Gastroesophageal sphincter (tissue), 4 donors: ENCODE results near the gene TMEM170A. TPM values are rescaled to one million over a fixed set of nuclear protein-coding genes. Genes with fewer than 3 reads are reported as not detected.

Experiments used
- ATAC-seq: fragments of 150-250 bp; one replicate; pipeline ENCODE4 v1.9.1; 2016; ENCODE audit warnings: mild to moderate bottlenecking, moderate library complexity
- H3K27ac ChIP-seq, 4 donors: fragments of 200-600 bp; sonication (generic) in 3 of 4; 1 replicate in 3 of 4; 2 replicates in 1 of 4; pipeline ENCODE4 v1.5.1; 2016 to 2019
- H3K27me3 ChIP-seq: fragments of 200-600 bp; sonication (generic); one replicate; pipeline ENCODE4 v1.5.1; 2019
- H3K36me3 ChIP-seq, 2 donors: fragments of 200-600 bp; sonication (generic); one replicate each; pipeline ENCODE4 v1.5.1; 2019; ENCODE audit warnings: control low read depth in 1 of 2
- H3K4me1 ChIP-seq, 3 donors: fragments of 200-600 bp; sonication (generic); 1 replicate in 2 of 3; 2 replicates in 1 of 3; pipeline ENCODE4 v1.5.1; 2016 to 2019; ENCODE audit warnings: control low read depth in 2 of 3
- H3K4me3 ChIP-seq, 2 donors: fragments of 200-600 bp; sonication (generic); one replicate each; pipeline ENCODE4 v1.5.1; 2019; ENCODE audit warnings: mild to moderate bottlenecking in 1 of 2, moderate library complexity in 1 of 2
- H3K9me3 ChIP-seq, 3 donors: fragments of 200-600 bp; sonication (generic); one replicate each; pipeline ENCODE4 v1.5.1; 2017 to 2019; ENCODE audit warnings: control low read depth in 2 of 3
- EP300 ChIP-seq: sonication (generic); formaldehyde crosslinking; IDR thresholded peaks from one replicate; pipeline ENCODE4 v1.6.1; 2017; ENCODE audit warnings: antibody characterized with exemption, mild to moderate bottlenecking
- POLR2A ChIP-seq, 2 donors: fragments of 450-650 bp; IDR thresholded peaks; one replicate each; pipeline ENCODE4 v1.6.1; 2017; ENCODE audit warnings: antibody characterized with exemption in 2 of 2, mild to moderate bottlenecking in 2 of 2, moderate library complexity in 1 of 2
- POLR2AphosphoS5 ChIP-seq: sonication (generic); formaldehyde crosslinking; IDR thresholded peaks from one replicate; pipeline ENCODE4 v1.6.1; 2017; ENCODE audit warnings: antibody characterized with exemption
- WGBS, 2 donors: methylation state at CpG; one replicate each; pipeline ENCODE4 v1.1.5; 2018; ENCODE audit warnings: low coverage in 1 of 2; 5-methylcytosine and 5-hydroxymethylcytosine counted together
- total RNA-seq, 4 donors: library from RNA; depleted of rRNA; stranded (reverse); fragments of >200 nt; gene quantifications; one replicate each; pipeline ENCODE4 v1.1.0, GENCODE V29; 2016
- TF ChIP-seq, protein P1 (sequence below), 4 experiments: fragments of 200-600 bp in 2 of 4; fragments of 450-650 bp in 2 of 4; sonication (generic) in 1 of 4; IDR thresholded peaks; one replicate each; pipeline ENCODE4 v1.5.1; 2017 to 2019; ENCODE audit warnings: antibody characterized with exemption in 4 of 4, mild to moderate bottlenecking in 2 of 4, moderate library complexity in 2 of 4

TMEM170A gene
- total RNA-seq, 4 donors from 2014 or later = 9.8 to 21.8 (median 13.8) TPM

DNA sequence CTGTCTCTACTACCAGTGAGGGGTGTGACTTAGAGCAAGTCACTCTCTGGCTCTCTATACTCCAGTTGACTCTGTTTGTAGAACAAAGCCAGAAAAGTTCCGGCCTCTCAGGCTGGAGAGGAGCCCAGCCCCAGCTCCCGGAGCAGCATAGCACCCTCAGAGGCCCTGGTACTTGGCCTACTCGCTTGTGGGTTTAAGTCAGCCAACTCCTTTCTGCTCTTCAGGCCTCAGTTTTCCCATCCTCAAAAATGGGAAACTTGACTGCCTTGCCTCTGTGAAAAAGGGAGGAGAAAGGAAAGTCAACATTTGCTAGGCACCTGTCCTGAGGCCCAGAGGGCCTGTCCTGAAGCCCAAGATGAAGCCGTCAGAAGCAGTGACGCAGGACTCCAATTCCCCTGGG, 29.7 kb upstream of the TMEM170A start:
- Histone ChIP-seq H3K9me3 (no peaks in the 10 kb centered on the region), H3K27ac (peak overlapping the region in 1 of 4 donors; percentile 53), H3K4me3 (no peak overlapping the region), H3K36me3 (no peaks in the 10 kb centered on the region), H3K4me1 (peaks cover 0 to 26% (median 0%) of the 10 kb centered on the region in 3 donors), H3K27me3 (no peaks in the 10 kb centered on the region)
- WGBS, 2 donors = 60% methylated on average over 1 of the region's 5 CpGs; no CpG with 5 or more reads in 1 of the 2 donors
- TF ChIP-seq, protein P1, sequence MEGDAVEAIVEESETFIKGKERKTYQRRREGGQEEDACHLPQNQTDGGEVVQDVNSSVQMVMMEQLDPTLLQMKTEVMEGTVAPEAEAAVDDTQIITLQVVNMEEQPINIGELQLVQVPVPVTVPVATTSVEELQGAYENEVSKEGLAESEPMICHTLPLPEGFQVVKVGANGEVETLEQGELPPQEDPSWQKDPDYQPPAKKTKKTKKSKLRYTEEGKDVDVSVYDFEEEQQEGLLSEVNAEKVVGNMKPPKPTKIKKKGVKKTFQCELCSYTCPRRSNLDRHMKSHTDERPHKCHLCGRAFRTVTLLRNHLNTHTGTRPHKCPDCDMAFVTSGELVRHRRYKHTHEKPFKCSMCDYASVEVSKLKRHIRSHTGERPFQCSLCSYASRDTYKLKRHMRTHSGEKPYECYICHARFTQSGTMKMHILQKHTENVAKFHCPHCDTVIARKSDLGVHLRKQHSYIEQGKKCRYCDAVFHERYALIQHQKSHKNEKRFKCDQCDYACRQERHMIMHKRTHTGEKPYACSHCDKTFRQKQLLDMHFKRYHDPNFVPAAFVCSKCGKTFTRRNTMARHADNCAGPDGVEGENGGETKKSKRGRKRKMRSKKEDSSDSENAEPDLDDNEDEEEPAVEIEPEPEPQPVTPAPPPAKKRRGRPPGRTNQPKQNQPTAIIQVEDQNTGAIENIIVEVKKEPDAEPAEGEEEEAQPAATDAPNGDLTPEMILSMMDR (IDR thresholded peaks at IDR 0.05) = no peak
- no peak for TF ChIP-seq POLR2A (IDR thresholded peaks at IDR 0.05)
- TF ChIP-seq EP300 = no peak
- TF ChIP-seq POLR2AphosphoS5 = no peak
- no peak for ATAC-seq

DNA sequence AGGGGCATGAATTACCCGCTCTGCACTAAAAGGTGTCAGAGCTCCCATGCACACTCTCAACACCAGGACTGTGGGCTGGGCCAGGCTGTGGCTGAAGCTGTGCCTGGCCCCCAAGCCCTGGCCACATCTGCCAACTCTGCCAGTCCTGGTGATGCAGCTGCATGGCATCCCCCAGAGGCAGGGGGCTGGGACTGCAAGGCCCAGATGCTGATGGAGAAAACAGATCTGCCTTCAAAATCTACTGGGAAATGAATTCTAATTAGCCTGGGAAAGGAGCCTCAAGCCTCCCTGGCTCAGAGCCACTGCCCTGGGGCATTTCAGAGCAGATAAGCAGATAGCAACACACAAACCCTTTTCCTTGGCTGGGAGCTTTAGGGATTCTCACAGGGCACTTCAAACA, 27.4 kb upstream of the TMEM170A start:
- ATAC-seq = no peak
- H3K27ac ChIP-seq = no peak overlapping the region
- H3K4me3 ChIP-seq = no peak overlapping the region
- H3K27me3 ChIP-seq = no peaks in the 10 kb centered on the region
- H3K36me3 ChIP-seq = no peaks in the 10 kb centered on the region
- no peaks in the 10 kb centered on the region for H3K9me3 ChIP-seq
- TF ChIP-seq POLR2AphosphoS5 = no peak
- TF ChIP-seq, protein P1 (IDR thresholded peaks at IDR 0.05) = no peak
- TF ChIP-seq POLR2A (IDR thresholded peaks at IDR 0.05) = no peak
- TF ChIP-seq EP300 = no peak
- no CpG with 5 or more reads among the region's 1 CpG for WGBS, 2 donors
- peaks cover 0 to 18% (median 0%) of the 10 kb centered on the region in 3 donors for H3K4me1 ChIP-seq

DNA sequence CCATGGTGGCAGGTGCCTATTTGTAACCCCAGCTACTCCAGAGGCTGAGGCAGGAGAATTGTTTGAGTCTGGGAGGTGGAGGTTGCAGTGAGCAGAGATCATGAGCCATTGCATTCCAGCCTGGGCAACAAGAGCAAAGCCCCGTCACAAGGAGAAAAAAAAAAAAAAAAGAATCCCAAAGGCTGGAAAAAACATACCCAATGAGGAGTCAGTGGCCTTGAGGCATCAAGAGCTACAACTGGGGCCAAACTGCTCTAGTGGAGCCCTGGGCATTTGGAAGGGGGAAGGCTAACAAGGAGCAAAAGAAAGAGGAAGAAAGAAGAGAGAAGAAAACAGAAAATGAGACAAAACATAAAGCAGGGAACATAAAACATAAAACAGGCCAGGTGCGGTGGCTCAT, 23.8 kb upstream of the TMEM170A start:
- no peak overlapping the region for H3K4me3 ChIP-seq
- no peaks in the 10 kb centered on the region for H3K36me3 ChIP-seq
- no peak for TF ChIP-seq EP300
- TF ChIP-seq POLR2AphosphoS5 = no peak
- no peak for TF ChIP-seq POLR2A (IDR thresholded peaks at IDR 0.05)
- TF ChIP-seq, protein P1 (IDR thresholded peaks at IDR 0.05) = no peak
- no peaks in the 10 kb centered on the region for H3K27me3 ChIP-seq
- 80 to 86% methylated on average over 2 of the region's 2 CpGs for WGBS, 2 donors
- H3K9me3 ChIP-seq = no peaks in the 10 kb centered on the region
- H3K27ac ChIP-seq = no peak overlapping the region
- no peak for ATAC-seq
- no peaks in the 10 kb centered on the region for H3K4me1 ChIP-seq

DNA sequence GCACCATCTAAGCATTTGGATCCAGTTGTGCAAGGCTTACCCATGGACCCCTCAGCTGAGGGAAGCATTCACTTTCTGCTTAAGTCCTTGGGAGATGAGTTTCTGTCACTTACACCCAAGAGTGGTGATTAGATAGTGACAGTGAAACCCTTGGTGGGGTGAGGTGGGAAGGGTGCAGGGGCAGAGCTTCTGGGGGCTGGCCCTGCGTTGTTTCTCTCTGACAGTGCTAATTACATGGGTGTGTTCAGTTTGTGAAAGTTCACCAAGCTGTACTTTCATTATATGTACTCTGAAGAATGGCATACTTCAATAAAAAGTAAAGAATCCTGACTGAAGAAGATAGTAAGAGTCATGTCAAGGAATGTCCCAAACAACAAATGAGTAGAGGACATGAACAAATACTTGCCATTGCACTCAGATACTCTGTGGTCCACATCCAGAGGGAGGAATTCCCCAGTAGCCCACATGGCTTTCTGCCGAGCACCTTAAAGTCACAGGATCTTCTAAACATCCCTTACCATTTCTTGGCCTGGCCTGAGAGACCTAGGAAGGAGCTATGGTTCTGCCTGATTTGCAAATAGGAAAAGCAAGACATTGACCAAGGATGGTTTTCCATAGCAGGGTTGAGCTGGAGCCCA, 22.3 kb upstream of the TMEM170A start:
- TF ChIP-seq POLR2A (IDR thresholded peaks at IDR 0.05) (no peak), EP300 (no peak), POLR2AphosphoS5 (no peak)
- TF ChIP-seq, protein P1 (IDR thresholded peaks at IDR 0.05) = no peak
- Histone ChIP-seq H3K27me3 (no peaks in the 10 kb centered on the region), H3K4me1 (no peaks in the 10 kb centered on the region), H3K9me3 (no peaks in the 10 kb centered on the region), H3K4me3 (no peak overlapping the region), H3K27ac (no peak overlapping the region), H3K36me3 (no peaks in the 10 kb centered on the region)
- ATAC-seq = no peak
- WGBS, 2 donors = 85 to 100% methylated on average over 1 to 2 of the region's 2 CpGs

DNA sequence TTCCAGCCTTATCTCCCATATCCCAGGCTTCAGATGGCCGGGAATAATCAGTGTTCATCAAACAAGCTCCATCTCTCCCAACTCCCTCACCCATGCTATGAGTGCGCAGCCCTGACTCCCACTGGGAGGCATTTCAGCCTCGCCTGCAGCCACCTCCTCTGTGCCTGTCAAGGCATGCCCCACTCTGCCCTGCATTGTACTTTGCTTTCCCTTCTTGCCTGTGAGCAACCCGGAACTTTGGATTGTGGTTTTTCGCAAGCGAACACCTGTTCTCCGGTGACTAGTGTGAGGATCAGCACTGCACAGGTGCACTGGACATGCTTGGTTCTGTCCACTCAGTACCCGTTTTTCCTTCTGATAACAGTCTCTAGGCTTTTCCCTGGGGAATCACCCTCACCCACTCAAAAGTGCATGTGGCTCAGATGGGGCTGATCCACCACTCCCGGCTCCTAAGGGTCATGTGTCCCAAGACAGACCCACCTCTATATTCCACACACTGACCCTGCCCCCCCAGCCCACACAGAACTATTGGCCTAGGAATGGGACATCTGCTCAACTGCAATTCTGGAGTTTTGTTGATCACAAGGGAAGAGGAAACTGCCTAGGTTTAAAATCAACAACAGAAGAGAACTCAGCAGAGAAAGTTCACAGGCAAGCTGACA, 21.7 kb upstream of the TMEM170A start:
- Histone ChIP-seq H3K36me3 (no peaks in the 10 kb centered on the region), H3K27ac (no peak overlapping the region), H3K27me3 (no peaks in the 10 kb centered on the region), H3K9me3 (no peaks in the 10 kb centered on the region), H3K4me1 (no peaks in the 10 kb centered on the region), H3K4me3 (no peak overlapping the region)
- no peak for ATAC-seq
- 92 to 95% methylated on average over 4 of the region's 9 CpGs for WGBS, 2 donors
- no peak for TF ChIP-seq POLR2A (IDR thresholded peaks at IDR 0.05)
- TF ChIP-seq, protein P1 (IDR thresholded peaks at IDR 0.05) = no peak
- no peak for TF ChIP-seq POLR2AphosphoS5
- no peak for TF ChIP-seq EP300
